ENCODE results near the gene ST3GAL3. TPM values are rescaled to one million over a fixed set of nuclear protein-coding genes. Genes with fewer than 3 reads are reported as not detected.

The ST3GAL3 gene
- total and polyA plus RNA-seq, 2 donors (not counting 3 experiments of a cell fraction or from before 2014, with no cell fraction given), result 14.3 to 35.8 TPM

GRCh38 chr1:43847882-43848281 lies 140.5 kb downstream of the ST3GAL3 start:
- Histone ChIP-seq H2AFZ (ENCODE audit: low read depth, low read length) (no peak overlapping the region), H3K9me1 (replicated peaks; ENCODE audit: control insufficient read depth, extremely low read depth, insufficient read depth, low read length) (no peaks in the 10 kb centered on the region), H3K79me2 (ENCODE audit: control insufficient read depth, insufficient read depth, low read length) (no peaks in the 10 kb centered on the region), H3K9ac (replicated peaks; ENCODE audit: extremely low read depth, insufficient read depth, low read length) (no peak overlapping the region), H3K27ac (ENCODE audit: insufficient read depth, low read depth, low read length) (no peak overlapping the region), H3K9me3 (replicated peaks; ENCODE audit: control insufficient read depth, insufficient read depth, low read length) (no peaks in the 10 kb centered on the region), H3K4me2 (ENCODE audit: insufficient read depth, low read length) (no peak overlapping the region), H4K20me1 (replicated peaks; ENCODE audit: control insufficient read depth, extremely low read depth, insufficient read depth, low read length) (peaks cover 5% of the 10 kb centered on the region), H3K36me3 (ENCODE audit: control insufficient read depth in 2 of 2, extremely low read depth in 1 of 2, insufficient read depth in 2 of 2, low read length in 2 of 2) (no peaks in the 10 kb centered on the region), H3K4me1 (ENCODE audit: control insufficient read depth, extremely low read depth, insufficient read depth, low read length) (peaks cover 4% of the 10 kb centered on the region), H3K27me3 (ENCODE audit: control insufficient read depth in 2 of 2, insufficient read depth in 2 of 2, low read length in 2 of 2) (peaks cover 0 to 3% of the 10 kb centered on the region in 2 experiments), H3K4me3 (replicated peaks in 1 of 3; ENCODE audit: insufficient read depth in 1 of 3, low read depth in 1 of 3, low read length in 3 of 3) (no peak overlapping the region)
- intact Hi-C loops (cut with micrococcal nuclease) (no loop called here), dilution Hi-C loops (cut with MboI; ENCODE audit: extremely low pct_ligation_motif_present, low sequenced_read_pairs) (no loop called here)
- DNase-seq (ENCODE audit: low read depth, low spot score) (no peak), FAIRE-seq (no peak)
- POLR2A ChIA-PET, result no interaction called here
- TF ChIP-seq JUN (IDR thresholded peaks at IDR 0.05; ENCODE audit: borderline replicate concordance, insufficient read depth, insufficient read length, low read depth), result no peak
- TF ChIP-seq MYC (IDR thresholded peaks at IDR 0.05; ENCODE audit: low read depth, low read length), result no peak
- TF ChIP-seq EZH2 (IDR thresholded peaks at IDR 0.05; ENCODE audit: borderline replicate concordance, low read depth, low read length, severe bottlenecking), result no peak
- TF ChIP-seq FOS (IDR thresholded peaks at IDR 0.05; ENCODE audit: borderline replicate concordance, insufficient read depth, low read length), result no peak
- TF ChIP-seq GATA2 (IDR thresholded peaks at IDR 0.05; ENCODE audit: insufficient read depth, insufficient read length, low read depth, low read length), result no peak
- no peak for TF ChIP-seq MAX (IDR thresholded peaks at IDR 0.05; ENCODE audit: insufficient read depth, insufficient read length)
- TF ChIP-seq POLR2AphosphoS5 (IDR thresholded peaks at IDR 0.05; ENCODE audit: insufficient read depth, low read depth, low read length), result no peak
- no peak for TF ChIP-seq CTCF (IDR thresholded peaks at IDR 0.05; ENCODE audit: extremely low read depth in 1 of 2, insufficient read depth in 1 of 2, low read depth in 1 of 2, low read length in 2 of 2)
- TF ChIP-seq POLR2A (IDR thresholded peaks at IDR 0.05; ENCODE audit: low read depth, low read length), result no peak
- CTCF ChIA-PET, result no interaction called here
- no TSS peak for BruUV-seq (replicated peaks)
